ENCODE measurements around the gene FOXL2.

Gene FOXL2

GRCh38 chr3:138944929-138945708 is 1.8 kb downstream of the FOXL2 start:
- no peak for DNase-seq

GRCh38 chr3:138944654-138944928 is 2.3 kb downstream of the FOXL2 start:
- no peak for DNase-seq

GRCh38 chr3:138943724-138944653 is 2.9 kb downstream of the FOXL2 start:
- DNase-seq: no peak

GRCh38 chr3:138942861-138943623 is 3.9 kb downstream of the FOXL2 start:
- no peak for DNase-seq

GRCh38 chr3:138942271-138942670 is 4.7 kb downstream of the FOXL2 start:
- no peak for DNase-seq

- DNase-seq: no peak
These were observed 5.6 kb downstream of the FOXL2 start for GRCh38 chr3:138941259-138941885.

GRCh38 chr3:138940446-138940845 is 6.5 kb downstream of the FOXL2 start:
- DNase-seq: no peak

GRCh38 chr3:138939561-138940241 is 7.2 kb downstream of the FOXL2 start:
- DNase-seq: no peak

GRCh38 chr3:138938877-138939560 is 7.9 kb downstream of the FOXL2 start:
- DNase-seq: no peak

- no peak for DNase-seq
These were observed 8.7 kb downstream of the FOXL2 start for GRCh38 chr3:138938056-138938876.

GRCh38 chr3:138937690-138938055 is 9.3 kb downstream of the FOXL2 start:
- DNase-seq: no peak

GRCh38 chr3:138936741-138937689 is 9.9 kb downstream of the FOXL2 start:
- DNase-seq: no peak

- DNase-seq: peak; percentile 65
These were observed 10.8 kb downstream of the FOXL2 start for GRCh38 chr3:138935863-138936740.

GRCh38 chr3:138935505-138935862 is 11.5 kb downstream of the FOXL2 start:
- DNase-seq: no peak

- no peak for DNase-seq
These were observed 12.8 kb downstream of the FOXL2 start for GRCh38 chr3:138933981-138934691.

GRCh38 chr3:138933068-138933668 is 13.8 kb downstream of the FOXL2 start:
- DNase-seq: no peak

GRCh38 chr3:138928727-138929372 is 18.1 kb downstream of the FOXL2 start:
- no peak for DNase-seq

All from CD4-positive, alpha-beta T cell treated with Interleukin-17A for 1 hour (primary cell).